HG03064 (cell line): ENCODE data around the gene DSC3.
"Not testable (repeated sequence)": the region's sequence is repeated elsewhere in the genome, so short reads cannot be mapped to it uniquely, and the experiment has no call there.

ENCODE experiments used
- ATAC-seq: cut with Tn5 transposase; IDR thresholded peaks from one replicate; pipeline ENCODE4 v1.9.1; 2021; ENCODE audit warnings: low read depth; ENCODE audit not compliant: unreplicated experiment

DSC3 gene

GRCh38 chr18:30978091-30978490, 64.5 kb downstream of the DSC3 start:
- not testable (repeated sequence) for ATAC-seq

GRCh38 chr18:30971338-30971956, 71.1 kb downstream of the DSC3 start:
- no peak for ATAC-seq

- ATAC-seq: no peak
Observed at GRCh38 chr18:30970196-30970816, 72.2 kb downstream of the DSC3 start.

GRCh38 chr18:30969670-30970170, 72.8 kb downstream of the DSC3 start:
- ATAC-seq: no peak

GRCh38 chr18:30967701-30968100, 74.8 kb downstream of the DSC3 start:
- no peak for ATAC-seq

- ATAC-seq: no peak
Observed at GRCh38 chr18:30965237-30965636, 77.3 kb downstream of the DSC3 start.

GRCh38 chr18:30960661-30961060, 81.9 kb downstream of the DSC3 start:
- ATAC-seq: no peak

GRCh38 chr18:30957066-30957465, 85.5 kb downstream of the DSC3 start:
- no peak for ATAC-seq

- no peak for ATAC-seq
Observed at GRCh38 chr18:30954262-30954661, 88.3 kb downstream of the DSC3 start.

GRCh38 chr18:30945761-30946160, 96.8 kb downstream of the DSC3 start:
- ATAC-seq: no peak

- no peak for ATAC-seq
Observed at GRCh38 chr18:30944773-30945417, 97.6 kb downstream of the DSC3 start.

- no peak for ATAC-seq
Observed at GRCh38 chr18:30940952-30941539, 101.5 kb downstream of the DSC3 start.
